BE2C (cell line): ENCODE data around the gene NAT9.

Experiments used
- DNase-seq: peaks from one replicate; pipeline ENCODE4 v3.0.0-alpha.2; 2020
- H3K27me3 ChIP-seq: fragments of 250-450 bp; sonication (Bioruptor Pico); 2 replicates; pipeline ENCODE4 v1.5.1; 2020; ENCODE audit warnings: mild to moderate bottlenecking
- H3K36me3 ChIP-seq: fragments of 250-450 bp; sonication (Bioruptor Pico); 2 replicates; pipeline ENCODE4 v1.5.1; 2020; ENCODE audit warnings: mild to moderate bottlenecking
- H3K4me1 ChIP-seq: fragments of 250-450 bp; sonication (Bioruptor Pico); 2 replicates; pipeline ENCODE4 v1.5.1; 2020
- H3K4me3 ChIP-seq: 2 replicates; pipeline ENCODE4 v1.5.1; 2011; ENCODE audit warnings: low read depth, low read length
- H3K9me3 ChIP-seq: fragments of 250-450 bp; sonication (Bioruptor Pico); 2 replicates; pipeline ENCODE4 v1.5.1; 2020
- TF ChIP-seq, protein P1 (sequence below): IDR thresholded peaks from 2 replicates; pipeline ENCODE4 v1.5.1; 2012; ENCODE audit warnings: mild to moderate bottlenecking, low read depth, low read length

NAT9 gene

DNA sequence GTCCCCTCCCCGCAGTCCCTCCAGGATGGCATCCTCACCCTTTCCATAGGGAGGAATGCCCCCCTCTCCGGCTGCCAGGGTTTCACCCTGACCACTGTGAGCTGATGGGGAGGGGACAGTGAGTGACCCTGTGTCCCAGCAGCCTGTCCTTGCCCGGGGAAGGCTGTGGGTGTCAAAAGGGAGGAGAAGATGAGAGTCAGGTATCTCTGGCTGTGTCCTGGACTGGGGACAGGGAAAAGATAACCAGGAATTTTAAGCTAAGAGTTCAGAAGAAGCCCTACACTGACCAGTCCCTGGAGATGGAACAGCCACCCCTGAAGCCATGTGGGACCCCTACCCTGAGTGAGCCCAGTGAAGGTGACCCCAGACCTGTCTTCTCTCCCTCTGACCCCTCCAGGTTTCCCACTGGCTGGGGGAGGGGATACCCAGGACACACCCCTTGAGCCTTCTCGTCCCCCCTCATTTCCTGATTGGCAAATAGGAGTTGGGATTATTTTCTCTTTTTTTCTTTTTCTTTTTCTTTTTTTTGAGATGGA is 11.3 kb downstream of the NAT9 start:
- Histone ChIP-seq H3K27me3 (no peaks in the 10 kb centered on the region), H3K4me1 (peaks cover 19% of the 10 kb centered on the region), H3K4me3 (no peak overlapping the region), H3K36me3 (no peaks in the 10 kb centered on the region), H3K9me3 (no peaks in the 10 kb centered on the region)
- no peak for DNase-seq
- TF ChIP-seq, protein P1, sequence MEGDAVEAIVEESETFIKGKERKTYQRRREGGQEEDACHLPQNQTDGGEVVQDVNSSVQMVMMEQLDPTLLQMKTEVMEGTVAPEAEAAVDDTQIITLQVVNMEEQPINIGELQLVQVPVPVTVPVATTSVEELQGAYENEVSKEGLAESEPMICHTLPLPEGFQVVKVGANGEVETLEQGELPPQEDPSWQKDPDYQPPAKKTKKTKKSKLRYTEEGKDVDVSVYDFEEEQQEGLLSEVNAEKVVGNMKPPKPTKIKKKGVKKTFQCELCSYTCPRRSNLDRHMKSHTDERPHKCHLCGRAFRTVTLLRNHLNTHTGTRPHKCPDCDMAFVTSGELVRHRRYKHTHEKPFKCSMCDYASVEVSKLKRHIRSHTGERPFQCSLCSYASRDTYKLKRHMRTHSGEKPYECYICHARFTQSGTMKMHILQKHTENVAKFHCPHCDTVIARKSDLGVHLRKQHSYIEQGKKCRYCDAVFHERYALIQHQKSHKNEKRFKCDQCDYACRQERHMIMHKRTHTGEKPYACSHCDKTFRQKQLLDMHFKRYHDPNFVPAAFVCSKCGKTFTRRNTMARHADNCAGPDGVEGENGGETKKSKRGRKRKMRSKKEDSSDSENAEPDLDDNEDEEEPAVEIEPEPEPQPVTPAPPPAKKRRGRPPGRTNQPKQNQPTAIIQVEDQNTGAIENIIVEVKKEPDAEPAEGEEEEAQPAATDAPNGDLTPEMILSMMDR = no peak

DNA sequence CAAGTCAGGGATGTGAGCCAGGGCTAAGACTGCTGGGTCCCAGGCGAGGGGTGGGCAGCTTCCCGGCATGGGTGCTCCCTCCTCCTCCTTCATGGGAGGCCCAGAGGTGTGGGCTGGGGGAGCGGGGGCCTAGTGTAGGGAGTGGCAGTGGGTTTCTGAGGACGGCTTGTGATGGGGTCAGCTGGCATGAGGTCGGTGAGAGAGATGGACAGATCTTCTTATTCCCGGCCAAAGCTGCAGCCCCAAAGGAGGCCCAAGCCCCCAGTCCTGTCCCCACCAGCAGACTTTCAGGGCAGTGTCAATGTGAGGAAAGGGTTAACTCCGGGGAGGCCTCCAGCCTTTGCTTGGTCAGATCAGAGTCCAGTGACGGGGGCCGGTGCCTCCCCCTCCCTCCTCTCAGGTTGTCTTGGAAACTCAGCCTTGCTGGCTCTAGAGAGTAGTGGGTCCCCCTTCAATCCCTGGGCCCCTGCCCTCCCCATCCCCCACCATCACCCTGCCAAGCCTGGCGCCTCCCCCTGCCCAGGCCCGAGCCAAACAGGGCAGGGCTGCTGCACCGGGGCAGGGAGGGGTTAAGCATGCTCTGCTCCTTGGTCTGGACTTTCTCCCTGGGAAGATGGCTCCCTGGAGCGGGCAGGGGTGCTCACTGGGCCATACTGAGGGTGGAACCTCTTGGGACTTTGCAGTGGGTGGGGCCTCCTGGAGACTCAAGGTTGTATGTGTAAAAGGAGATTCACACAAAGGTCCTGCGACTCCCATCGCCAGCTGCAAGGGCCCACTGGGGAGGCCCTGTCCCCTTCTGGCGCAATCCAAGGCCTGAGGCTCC is 12.4 kb downstream of the NAT9 start:
- TF ChIP-seq, protein P1 = no peak
- Histone ChIP-seq H3K36me3 (no peaks in the 10 kb centered on the region), H3K9me3 (no peaks in the 10 kb centered on the region), H3K4me1 (peaks cover 29% of the 10 kb centered on the region), H3K27me3 (no peaks in the 10 kb centered on the region), H3K4me3 (no peak overlapping the region)
- no peak for DNase-seq

DNA sequence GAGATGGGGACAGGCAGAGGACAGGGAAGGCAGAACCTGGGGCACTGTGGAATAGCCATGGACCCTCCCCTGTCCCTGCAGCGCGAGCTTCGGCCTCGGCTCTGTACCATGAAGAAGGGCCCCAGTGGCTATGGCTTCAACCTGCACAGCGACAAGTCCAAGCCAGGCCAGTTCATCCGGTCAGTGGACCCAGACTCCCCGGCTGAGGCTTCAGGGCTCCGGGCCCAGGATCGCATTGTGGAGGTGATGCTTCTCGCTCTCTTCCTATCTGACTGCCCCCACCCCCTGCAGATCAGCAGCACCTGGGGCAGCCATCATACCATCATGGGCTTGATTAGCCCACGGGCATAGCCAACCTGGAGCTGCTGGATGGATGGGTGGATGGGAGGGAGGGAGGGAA is 14.2 kb downstream of the NAT9 start:
- no peaks in the 10 kb centered on the region for H3K36me3 ChIP-seq
- TF ChIP-seq, protein P1 = no peak
- H3K9me3 ChIP-seq = no peaks in the 10 kb centered on the region
- DNase-seq = no peak
- H3K4me1 ChIP-seq = peaks cover 44% of the 10 kb centered on the region
- no peak overlapping the region for H3K4me3 ChIP-seq
- H3K27me3 ChIP-seq = no peaks in the 10 kb centered on the region

DNA sequence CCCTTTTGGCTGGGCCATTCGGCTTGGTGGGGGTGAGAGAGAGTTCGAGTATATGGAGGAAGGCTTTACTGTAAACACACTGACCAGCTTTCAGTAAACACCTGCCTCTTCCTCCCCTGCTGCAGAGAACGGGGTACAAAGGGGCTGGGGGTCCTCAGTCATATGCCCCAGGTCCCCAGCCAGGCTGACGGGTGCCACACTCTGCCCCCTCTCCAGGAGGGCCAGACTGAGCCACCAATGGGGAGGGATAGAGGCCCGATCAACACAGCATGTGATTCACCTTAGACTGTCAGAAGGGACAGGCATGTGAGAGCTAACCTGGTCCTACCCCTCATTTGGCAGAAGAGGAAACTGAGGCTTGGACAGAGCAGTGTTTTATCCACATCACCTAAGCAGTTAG is 14.7 kb downstream of the NAT9 start:
- H3K27me3 ChIP-seq = no peaks in the 10 kb centered on the region
- no peaks in the 10 kb centered on the region for H3K9me3 ChIP-seq
- TF ChIP-seq, protein P1 = no peak
- no peak for DNase-seq
- H3K4me1 ChIP-seq = peaks cover 44% of the 10 kb centered on the region
- no peak overlapping the region for H3K4me3 ChIP-seq
- no peaks in the 10 kb centered on the region for H3K36me3 ChIP-seq

DNA sequence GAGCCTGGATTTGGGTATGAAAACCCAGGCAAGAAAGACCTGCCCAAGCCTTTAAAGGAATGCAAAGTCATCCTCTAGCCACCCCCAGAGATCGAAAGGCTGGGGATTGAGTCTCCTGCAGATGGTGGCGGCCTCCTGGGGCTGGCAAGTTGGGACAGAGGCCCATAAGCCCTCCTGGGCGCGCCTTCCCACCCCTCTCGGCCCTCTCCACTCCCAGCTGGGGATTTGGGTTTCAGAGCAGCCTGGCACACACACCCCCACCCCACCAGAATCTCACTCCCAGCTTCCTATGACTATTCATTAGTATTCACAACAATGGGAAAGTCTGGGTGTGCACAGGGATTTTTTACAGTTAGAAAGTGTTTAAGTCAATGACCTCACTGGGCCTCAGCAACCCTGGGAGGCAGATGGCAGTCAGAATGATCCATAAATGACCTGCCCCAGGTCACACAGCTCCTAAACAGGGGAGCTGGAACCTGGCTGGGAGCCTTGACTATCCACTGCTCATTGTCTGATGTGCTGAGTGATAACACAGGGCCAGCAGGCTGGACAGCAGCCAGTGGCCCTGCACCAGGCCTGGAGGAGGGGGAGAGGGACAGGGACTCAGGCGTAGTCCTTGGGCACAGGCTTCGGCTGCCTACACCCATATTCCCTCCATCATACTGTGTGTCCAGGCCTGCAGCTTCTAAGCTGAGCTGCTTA is 15.6 kb downstream of the NAT9 start:
- Histone ChIP-seq H3K27me3 (no peaks in the 10 kb centered on the region), H3K36me3 (no peaks in the 10 kb centered on the region), H3K9me3 (no peaks in the 10 kb centered on the region), H3K4me1 (peaks cover 44% of the 10 kb centered on the region), H3K4me3 (no peak overlapping the region)
- peak; percentile 66 for DNase-seq
- TF ChIP-seq, protein P1 = no peak

DNA sequence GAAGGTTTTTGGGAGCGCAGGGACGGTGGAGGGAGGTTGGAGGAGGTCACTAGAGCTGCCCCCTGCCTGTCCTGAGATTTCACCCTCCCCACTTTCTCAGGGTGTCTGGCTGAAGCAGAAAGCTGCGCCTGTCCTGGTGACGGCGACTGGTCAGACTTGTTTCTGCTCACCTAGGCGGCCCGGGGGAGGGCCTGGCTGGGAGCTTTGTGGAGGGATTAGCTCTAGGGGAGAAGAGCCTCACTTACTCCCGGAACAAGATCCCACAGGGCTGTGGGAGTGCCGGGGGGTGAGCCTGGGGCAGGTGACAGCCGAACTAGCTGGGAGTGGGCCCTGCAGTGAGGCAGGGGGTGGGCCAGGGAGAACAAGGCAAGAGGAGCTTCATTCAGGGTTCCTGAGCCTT is 16.2 kb downstream of the NAT9 start:
- no peaks in the 10 kb centered on the region for H3K36me3 ChIP-seq
- H3K9me3 ChIP-seq = no peaks in the 10 kb centered on the region
- no peak overlapping the region for H3K4me3 ChIP-seq
- TF ChIP-seq, protein P1 = no peak
- no peaks in the 10 kb centered on the region for H3K27me3 ChIP-seq
- peaks cover 44% of the 10 kb centered on the region for H3K4me1 ChIP-seq
- DNase-seq = no peak
